SK-N-SH treated with all-trans-retinoic acid at 6 μM for 48 hours (cell line): ENCODE measurements around the gene CACNA1C.

ENCODE experiments used
- ATAC-seq: fragments of 200-7000 bp; cut with Tn5 transposase; 3 replicates; pipeline ENCODE4 v1.9.1; 2020; ENCODE audit warnings: mild to moderate bottlenecking, moderate library complexity
- ARNTL ChIP-seq: fragments of 450-650 bp; formaldehyde crosslinking; IDR thresholded peaks from 2 replicates; pipeline ENCODE4 v1.5.0; 2020; ENCODE audit warnings: low read depth, mild to moderate bottlenecking, moderate library complexity, borderline replicate concordance
- BACH2 ChIP-seq: fragments of 250-450 bp; sonication (Bioruptor Pico); IDR thresholded peaks from 2 replicates; pipeline ENCODE4 v1.9.0; 2021; ENCODE audit warnings: mild to moderate bottlenecking, borderline replicate concordance
- CSDC2 ChIP-seq: fragments of 250-450 bp; sonication (Bioruptor Pico); IDR thresholded peaks from 2 replicates; pipeline ENCODE4 v1.5.0; 2020; ENCODE audit warnings: mild to moderate bottlenecking, moderate library complexity
- ESRRG ChIP-seq: fragments of 250-450 bp; sonication (Bioruptor Pico); IDR thresholded peaks from 2 replicates; pipeline ENCODE4 v1.6.1; 2021; ENCODE audit warnings: mild to moderate bottlenecking
- GLIS3 ChIP-seq: fragments of 250-450 bp; sonication (Bioruptor Pico); IDR thresholded peaks from 2 replicates; pipeline ENCODE4 v1.5.0; 2020; ENCODE audit warnings: mild to moderate bottlenecking, moderate library complexity
- OSR1 ChIP-seq: fragments of 250-450 bp; sonication (Bioruptor Pico); IDR thresholded peaks from 2 replicates; pipeline ENCODE4 v1.8.0; 2022; ENCODE audit warnings: moderate library complexity, mild to moderate bottlenecking, inconsistent platforms
- PPARA ChIP-seq: fragments of 250-450 bp; sonication (Bioruptor Pico); IDR thresholded peaks from 2 replicates; pipeline ENCODE4 v1.5.0; 2020; ENCODE audit warnings: mild to moderate bottlenecking, borderline replicate concordance
- SNAI2 ChIP-seq: fragments of 250-450 bp; sonication (Bioruptor Pico); IDR thresholded peaks from 2 replicates; pipeline ENCODE4 v1.5.0; 2020; ENCODE audit warnings: mild to moderate bottlenecking, moderate library complexity
- TCF4 ChIP-seq: fragments of 250-450 bp; sonication (Bioruptor Pico); IDR thresholded peaks from 2 replicates; pipeline ENCODE4 v1.8.0; 2021; ENCODE audit warnings: mild to moderate bottlenecking, moderate library complexity, borderline replicate concordance
- ZC3H10 ChIP-seq: fragments of 250-450 bp; sonication (Bioruptor Pico); IDR thresholded peaks from 2 replicates; pipeline ENCODE4 v1.5.1; 2021; ENCODE audit warnings: mild to moderate bottlenecking, moderate library complexity
- ZFP3 ChIP-seq: fragments of 250-450 bp; sonication (Bioruptor Pico); IDR thresholded peaks from 2 replicates; pipeline ENCODE4 v1.5.0; 2020; ENCODE audit warnings: mild to moderate bottlenecking, moderate library complexity
- ZFP30 ChIP-seq: fragments of 450-650 bp; formaldehyde crosslinking; IDR thresholded peaks from 2 replicates; pipeline ENCODE4 v1.5.0; 2022; ENCODE audit warnings: mild to moderate bottlenecking, moderate library complexity
- ZNF70 ChIP-seq: fragments of 450-650 bp; formaldehyde crosslinking; IDR thresholded peaks from 2 replicates; pipeline ENCODE4 v1.5.0; 2020; ENCODE audit warnings: mild to moderate bottlenecking, moderate library complexity
- TF ChIP-seq, protein P1 (sequence below): fragments of 250-450 bp; sonication (Bioruptor Pico); IDR thresholded peaks from 2 replicates; pipeline ENCODE4 v1.5.1; 2021; ENCODE audit warnings: mild to moderate bottlenecking, moderate library complexity
- TF ChIP-seq, protein P2 (sequence below): fragments of 250-450 bp; sonication (Bioruptor Pico); IDR thresholded peaks from 2 replicates; pipeline ENCODE4 v1.8.0; 2020; ENCODE audit warnings: mild to moderate bottlenecking, moderate library complexity, borderline replicate concordance
- TF ChIP-seq, protein P3 (sequence below): fragments of 250-450 bp; sonication (Bioruptor Pico); IDR thresholded peaks from 2 replicates; pipeline ENCODE4 v1.8.0; 2021; ENCODE audit warnings: low read depth, mild to moderate bottlenecking, moderate library complexity, borderline replicate concordance
- TF ChIP-seq, protein P4 (sequence below): fragments of 250-450 bp; sonication (Bioruptor Pico); IDR thresholded peaks from 2 replicates; pipeline ENCODE4 v1.5.1; 2020; ENCODE audit warnings: low read depth, mild to moderate bottlenecking, moderate library complexity
- TF ChIP-seq, protein P5 (sequence below): fragments of 250-450 bp; sonication (Bioruptor Pico); IDR thresholded peaks from 2 replicates; pipeline ENCODE4 v1.5.0; 2020; ENCODE audit warnings: mild to moderate bottlenecking, moderate library complexity

The CACNA1C gene

DNA sequence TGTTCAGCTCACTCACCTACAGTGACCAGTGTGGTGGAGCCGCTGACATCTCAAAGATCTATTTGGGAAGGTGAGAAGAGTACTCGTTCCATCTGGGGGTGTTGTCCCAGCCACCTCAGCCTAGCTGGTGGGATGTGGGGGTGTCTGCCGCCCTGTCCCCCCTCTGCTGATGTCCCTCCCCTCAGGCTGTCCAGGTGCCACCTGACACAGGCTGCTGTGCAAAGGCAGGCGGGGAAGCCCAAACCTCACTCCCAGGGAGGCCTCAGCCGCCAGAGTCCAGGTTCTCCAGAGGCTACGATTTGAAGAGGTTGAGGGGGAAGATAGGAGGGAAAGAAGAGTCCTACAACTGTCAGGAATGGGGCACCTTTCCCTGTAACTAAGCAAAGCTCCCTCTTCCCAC is 690.7 kb downstream of the CACNA1C start:
- TF ChIP-seq OSR1 (CRISPR knock-in tag) = no peak
- TF ChIP-seq, protein P1, sequence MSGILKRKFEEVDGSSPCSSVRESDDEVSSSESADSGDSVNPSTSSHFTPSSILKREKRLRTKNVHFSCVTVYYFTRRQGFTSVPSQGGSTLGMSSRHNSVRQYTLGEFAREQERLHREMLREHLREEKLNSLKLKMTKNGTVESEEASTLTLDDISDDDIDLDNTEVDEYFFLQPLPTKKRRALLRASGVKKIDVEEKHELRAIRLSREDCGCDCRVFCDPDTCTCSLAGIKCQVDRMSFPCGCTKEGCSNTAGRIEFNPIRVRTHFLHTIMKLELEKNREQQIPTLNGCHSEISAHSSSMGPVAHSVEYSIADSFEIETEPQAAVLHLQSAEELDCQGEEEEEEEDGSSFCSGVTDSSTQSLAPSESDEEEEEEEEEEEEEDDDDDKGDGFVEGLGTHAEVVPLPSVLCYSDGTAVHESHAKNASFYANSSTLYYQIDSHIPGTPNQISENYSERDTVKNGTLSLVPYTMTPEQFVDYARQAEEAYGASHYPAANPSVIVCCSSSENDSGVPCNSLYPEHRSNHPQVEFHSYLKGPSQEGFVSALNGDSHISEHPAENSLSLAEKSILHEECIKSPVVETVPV = no peak
- no peak for TF ChIP-seq GLIS3 (CRISPR knock-in tag)
- TF ChIP-seq, protein P2, sequence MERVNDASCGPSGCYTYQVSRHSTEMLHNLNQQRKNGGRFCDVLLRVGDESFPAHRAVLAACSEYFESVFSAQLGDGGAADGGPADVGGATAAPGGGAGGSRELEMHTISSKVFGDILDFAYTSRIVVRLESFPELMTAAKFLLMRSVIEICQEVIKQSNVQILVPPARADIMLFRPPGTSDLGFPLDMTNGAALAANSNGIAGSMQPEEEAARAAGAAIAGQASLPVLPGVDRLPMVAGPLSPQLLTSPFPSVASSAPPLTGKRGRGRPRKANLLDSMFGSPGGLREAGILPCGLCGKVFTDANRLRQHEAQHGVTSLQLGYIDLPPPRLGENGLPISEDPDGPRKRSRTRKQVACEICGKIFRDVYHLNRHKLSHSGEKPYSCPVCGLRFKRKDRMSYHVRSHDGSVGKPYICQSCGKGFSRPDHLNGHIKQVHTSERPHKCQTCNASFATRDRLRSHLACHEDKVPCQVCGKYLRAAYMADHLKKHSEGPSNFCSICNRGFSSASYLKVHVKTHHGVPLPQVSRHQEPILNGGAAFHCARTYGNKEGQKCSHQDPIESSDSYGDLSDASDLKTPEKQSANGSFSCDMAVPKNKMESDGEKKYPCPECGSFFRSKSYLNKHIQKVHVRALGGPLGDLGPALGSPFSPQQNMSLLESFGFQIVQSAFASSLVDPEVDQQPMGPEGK (CRISPR knock-in tag) = no peak
- no peak for TF ChIP-seq CSDC2 (CRISPR knock-in tag)
- TF ChIP-seq ESRRG (CRISPR knock-in tag) = no peak
- TF ChIP-seq BACH2 (CRISPR knock-in tag) = no peak
- no peak for ATAC-seq

DNA sequence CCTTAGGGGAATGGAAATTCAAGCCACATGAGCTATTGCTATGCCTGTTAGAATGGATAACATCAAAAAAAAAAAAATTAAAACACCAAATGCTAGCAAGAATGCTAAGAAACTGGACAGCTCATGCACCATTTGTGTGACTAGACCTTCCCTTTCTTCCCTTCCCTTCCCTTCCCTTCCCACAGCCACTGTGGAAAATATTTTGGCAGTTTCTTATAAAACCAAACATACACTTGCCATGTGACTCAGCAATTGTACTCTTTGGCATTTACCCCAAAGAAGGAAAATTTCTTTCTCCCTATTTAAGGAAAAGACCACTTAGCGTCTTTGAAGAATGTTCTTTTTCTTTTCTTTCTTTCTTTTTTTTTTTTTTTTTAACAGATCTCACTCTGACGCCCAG is 692.9 kb downstream of the CACNA1C start:
- ATAC-seq = no peak
- TF ChIP-seq OSR1 (CRISPR knock-in tag) = no peak
- no peak for TF ChIP-seq GLIS3 (CRISPR knock-in tag)
- TF ChIP-seq, protein P3, sequence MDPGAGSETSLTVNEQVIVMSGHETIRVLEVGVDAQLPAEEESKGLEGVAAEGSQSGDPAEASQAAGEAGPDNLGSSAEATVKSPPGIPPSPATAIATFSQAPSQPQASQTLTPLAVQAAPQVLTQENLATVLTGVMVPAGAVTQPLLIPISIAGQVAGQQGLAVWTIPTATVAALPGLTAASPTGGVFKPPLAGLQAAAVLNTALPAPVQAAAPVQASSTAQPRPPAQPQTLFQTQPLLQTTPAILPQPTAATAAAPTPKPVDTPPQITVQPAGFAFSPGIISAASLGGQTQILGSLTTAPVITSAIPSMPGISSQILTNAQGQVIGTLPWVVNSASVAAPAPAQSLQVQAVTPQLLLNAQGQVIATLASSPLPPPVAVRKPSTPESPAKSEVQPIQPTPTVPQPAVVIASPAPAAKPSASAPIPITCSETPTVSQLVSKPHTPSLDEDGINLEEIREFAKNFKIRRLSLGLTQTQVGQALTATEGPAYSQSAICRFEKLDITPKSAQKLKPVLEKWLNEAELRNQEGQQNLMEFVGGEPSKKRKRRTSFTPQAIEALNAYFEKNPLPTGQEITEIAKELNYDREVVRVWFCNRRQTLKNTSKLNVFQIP (CRISPR knock-in tag) = no peak
- TF ChIP-seq, protein P4, sequence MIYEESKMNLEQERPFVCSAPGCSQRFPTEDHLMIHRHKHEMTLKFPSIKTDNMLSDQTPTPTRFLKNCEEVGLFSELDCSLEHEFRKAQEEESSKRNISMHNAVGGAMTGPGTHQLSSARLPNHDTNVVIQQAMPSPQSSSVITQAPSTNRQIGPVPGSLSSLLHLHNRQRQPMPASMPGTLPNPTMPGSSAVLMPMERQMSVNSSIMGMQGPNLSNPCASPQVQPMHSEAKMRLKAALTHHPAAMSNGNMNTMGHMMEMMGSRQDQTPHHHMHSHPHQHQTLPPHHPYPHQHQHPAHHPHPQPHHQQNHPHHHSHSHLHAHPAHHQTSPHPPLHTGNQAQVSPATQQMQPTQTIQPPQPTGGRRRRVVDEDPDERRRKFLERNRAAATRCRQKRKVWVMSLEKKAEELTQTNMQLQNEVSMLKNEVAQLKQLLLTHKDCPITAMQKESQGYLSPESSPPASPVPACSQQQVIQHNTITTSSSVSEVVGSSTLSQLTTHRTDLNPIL (CRISPR knock-in tag) = no peak
- no peak for TF ChIP-seq CSDC2 (CRISPR knock-in tag)
- no peak for TF ChIP-seq ZC3H10 (CRISPR knock-in tag)
- no peak for TF ChIP-seq SNAI2 (CRISPR knock-in tag)
- TF ChIP-seq ZNF70 (CRISPR knock-in tag) = no peak
- TF ChIP-seq, protein P1 = no peak
- no peak for TF ChIP-seq ARNTL (CRISPR knock-in tag)
- TF ChIP-seq, protein P5, sequence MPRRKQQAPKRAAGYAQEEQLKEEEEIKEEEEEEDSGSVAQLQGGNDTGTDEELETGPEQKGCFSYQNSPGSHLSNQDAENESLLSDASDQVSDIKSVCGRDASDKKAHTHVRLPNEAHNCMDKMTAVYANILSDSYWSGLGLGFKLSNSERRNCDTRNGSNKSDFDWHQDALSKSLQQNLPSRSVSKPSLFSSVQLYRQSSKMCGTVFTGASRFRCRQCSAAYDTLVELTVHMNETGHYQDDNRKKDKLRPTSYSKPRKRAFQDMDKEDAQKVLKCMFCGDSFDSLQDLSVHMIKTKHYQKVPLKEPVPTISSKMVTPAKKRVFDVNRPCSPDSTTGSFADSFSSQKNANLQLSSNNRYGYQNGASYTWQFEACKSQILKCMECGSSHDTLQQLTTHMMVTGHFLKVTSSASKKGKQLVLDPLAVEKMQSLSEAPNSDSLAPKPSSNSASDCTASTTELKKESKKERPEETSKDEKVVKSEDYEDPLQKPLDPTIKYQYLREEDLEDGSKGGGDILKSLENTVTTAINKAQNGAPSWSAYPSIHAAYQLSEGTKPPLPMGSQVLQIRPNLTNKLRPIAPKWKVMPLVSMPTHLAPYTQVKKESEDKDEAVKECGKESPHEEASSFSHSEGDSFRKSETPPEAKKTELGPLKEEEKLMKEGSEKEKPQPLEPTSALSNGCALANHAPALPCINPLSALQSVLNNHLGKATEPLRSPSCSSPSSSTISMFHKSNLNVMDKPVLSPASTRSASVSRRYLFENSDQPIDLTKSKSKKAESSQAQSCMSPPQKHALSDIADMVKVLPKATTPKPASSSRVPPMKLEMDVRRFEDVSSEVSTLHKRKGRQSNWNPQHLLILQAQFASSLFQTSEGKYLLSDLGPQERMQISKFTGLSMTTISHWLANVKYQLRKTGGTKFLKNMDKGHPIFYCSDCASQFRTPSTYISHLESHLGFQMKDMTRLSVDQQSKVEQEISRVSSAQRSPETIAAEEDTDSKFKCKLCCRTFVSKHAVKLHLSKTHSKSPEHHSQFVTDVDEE = no peak
- no peak for TF ChIP-seq ZFP30 (CRISPR knock-in tag)
- no peak for TF ChIP-seq ESRRG (CRISPR knock-in tag)
- TF ChIP-seq PPARA (CRISPR knock-in tag) = no peak
- no peak for TF ChIP-seq ZFP3 (CRISPR knock-in tag)
- TF ChIP-seq, protein P2 (CRISPR knock-in tag) = no peak
- no peak for TF ChIP-seq BACH2 (CRISPR knock-in tag)
- TF ChIP-seq TCF4 (CRISPR knock-in tag) = no peak
